AG09309 (cell line): Measurements from ENCODE around the gene FBXO36.
"Not testable (repeated sequence)": the region's sequence is repeated elsewhere in the genome, so short reads cannot be mapped to it uniquely, and the experiment has no call there.

ENCODE experiments used
- DNase-seq: peaks from one replicate; pipeline ENCODE4 v3.0.0-alpha.2; 2010; ENCODE audit warnings: low read depth
- H3K4me3 ChIP-seq: 2 replicates; pipeline ENCODE4 v1.5.1; 2011; ENCODE audit warnings: mild to moderate bottlenecking, low read depth, low read length, moderate library complexity; ENCODE audit not compliant: control insufficient read depth
- CTCF ChIP-seq: IDR thresholded peaks from 2 replicates; pipeline ENCODE4 v1.5.1; 2011; ENCODE audit warnings: mild to moderate bottlenecking, low read depth, low read length, inconsistent platforms; ENCODE audit not compliant: insufficient read depth, control insufficient read depth; ENCODE audit errors: missing control alignments

The FBXO36 gene

GRCh38 chr2:229952256-229952835 lies 30.0 kb downstream of the FBXO36 start:
- H3K4me3 ChIP-seq = no peak overlapping the region
- DNase-seq = no peak
- TF ChIP-seq CTCF = no peak

- DNase-seq = no peak
- H3K4me3 ChIP-seq = no peak overlapping the region
- no peak for TF ChIP-seq CTCF
Observed at GRCh38 chr2:229955663-229956062, 33.4 kb downstream of the FBXO36 start.

GRCh38 chr2:229956491-229956890 lies 34.2 kb downstream of the FBXO36 start:
- DNase-seq = no peak
- no peak for TF ChIP-seq CTCF

GRCh38 chr2:229963596-229963995 lies 41.3 kb downstream of the FBXO36 start:
- H3K4me3 ChIP-seq, DNase-seq: not testable (repeated sequence)

More at GRCh38 chr2:229956491-229956890, 34.2 kb downstream of the FBXO36 start:
- no peak overlapping the region for H3K4me3 ChIP-seq

GRCh38 chr2:229969921-229970320 lies 47.6 kb downstream of the FBXO36 start:
- TF ChIP-seq CTCF = no peak
- H3K4me3 ChIP-seq = no peak overlapping the region
- no peak for DNase-seq

GRCh38 chr2:229970406-229970805 lies 48.1 kb downstream of the FBXO36 start:
- TF ChIP-seq CTCF = no peak
- H3K4me3 ChIP-seq = no peak overlapping the region
- DNase-seq = no peak

GRCh38 chr2:229971298-229971790 lies 49.0 kb downstream of the FBXO36 start:
- H3K4me3 ChIP-seq = no peak overlapping the region
- DNase-seq = no peak
- TF ChIP-seq CTCF = no peak
